Heart left ventricle (tissue), 13 donors: ENCODE results near the gene CCDC188.

ENCODE experiments used
- POLR2A ChIP-seq, 2 donors: fragments of 450-650 bp; IDR thresholded peaks; one replicate each; pipeline ENCODE4 v1.6.1; 2017; ENCODE audit warnings: antibody characterized with exemption in 2 of 2, mild to moderate bottlenecking in 2 of 2, moderate library complexity in 2 of 2
- TF ChIP-seq, protein P1 (sequence below), 12 donors: fragments of 200-600 bp; sonication (generic) in 4 of 12; IDR thresholded peaks; one replicate each; pipeline versions ENCODE4 v1.5.0 to v1.8.0; 2018 to 2022; ENCODE audit warnings: antibody characterized with exemption in 12 of 12, mild to moderate bottlenecking in 5 of 12
- donor health status: ischemic (EF 13 %, LVEDD 7.1; RV severe dilation, severe dysfunction).
- donor health status: DM: no; HTN: yes; CAD: no.
- donor health status: DM: no; HTN: no; CAD: no.
- donor health status: ischemic (EF 25% LVEDD 6.9; RV normal size, moderate dysfunction).
- donor health status: ischemic (EF 25% LVEDD 5.7; RV mildly dilated, moderate dysfunction).
- donor health status: ischemic (EF 35%, LVEDD 5.7; RV mildly dilated, moderate dysfunction).
- donor health status: nonischemic (EF 11% LVEDD 7.7; RV severe dilation, severe dysfunction).
- donor health status: DM: yes; HTN: yes; CAD: no.
- donor health status: PGD.
- donor health status: ischemic (EF 29% LVEDD 5.4; RV normal size, mild dysfunction).
- donor health status: nonischemic (EF 23%, LVEDD 6.1; RV moderate dilation, normal function).

- no peak for TF ChIP-seq POLR2A (IDR thresholded peaks at IDR 0.05)
- TF ChIP-seq, protein P1, sequence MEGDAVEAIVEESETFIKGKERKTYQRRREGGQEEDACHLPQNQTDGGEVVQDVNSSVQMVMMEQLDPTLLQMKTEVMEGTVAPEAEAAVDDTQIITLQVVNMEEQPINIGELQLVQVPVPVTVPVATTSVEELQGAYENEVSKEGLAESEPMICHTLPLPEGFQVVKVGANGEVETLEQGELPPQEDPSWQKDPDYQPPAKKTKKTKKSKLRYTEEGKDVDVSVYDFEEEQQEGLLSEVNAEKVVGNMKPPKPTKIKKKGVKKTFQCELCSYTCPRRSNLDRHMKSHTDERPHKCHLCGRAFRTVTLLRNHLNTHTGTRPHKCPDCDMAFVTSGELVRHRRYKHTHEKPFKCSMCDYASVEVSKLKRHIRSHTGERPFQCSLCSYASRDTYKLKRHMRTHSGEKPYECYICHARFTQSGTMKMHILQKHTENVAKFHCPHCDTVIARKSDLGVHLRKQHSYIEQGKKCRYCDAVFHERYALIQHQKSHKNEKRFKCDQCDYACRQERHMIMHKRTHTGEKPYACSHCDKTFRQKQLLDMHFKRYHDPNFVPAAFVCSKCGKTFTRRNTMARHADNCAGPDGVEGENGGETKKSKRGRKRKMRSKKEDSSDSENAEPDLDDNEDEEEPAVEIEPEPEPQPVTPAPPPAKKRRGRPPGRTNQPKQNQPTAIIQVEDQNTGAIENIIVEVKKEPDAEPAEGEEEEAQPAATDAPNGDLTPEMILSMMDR (IDR thresholded peaks at IDR 0.05) = peak in 1 of 12 donors; percentile 12
Observed at GRCh38 chr22:20137671-20138416, 13.0 kb downstream of the CCDC188 start.
